ENCODE data around the gene KCNN2.

Gene KCNN2

GRCh38 chr5:114393159-114393558 is 31.3 kb downstream of the KCNN2 start (continued):
- TF ChIP-seq ZBTB44 (tag by site-specific recombination; IDR thresholded peaks at IDR 0.05), result no peak
- TF ChIP-seq ZNF596 (tag by site-specific recombination; IDR thresholded peaks at IDR 0.05), result no peak
- no peak for TF ChIP-seq KLF1 (tag by site-specific recombination; IDR thresholded peaks at IDR 0.05)

GRCh38 chr5:114402206-114402605 is 40.3 kb downstream of the KCNN2 start:
- no peak overlapping the region for H3K4me3 ChIP-seq (ENCODE audit: low read depth, low read length)
- no peaks in the 10 kb centered on the region for H3K36me3 ChIP-seq (ENCODE audit: control insufficient read depth in 2 of 2, insufficient read depth in 1 of 2, low read length in 2 of 2)
- ChIA-PET CTCF (no interaction called here), POLR2A (no interaction called here)
- no peaks in the 10 kb centered on the region for H3K4me1 ChIP-seq (ENCODE audit: control insufficient read depth, insufficient read depth, low read length)
- no peak for TF ChIP-seq ZNF555 (tag by site-specific recombination; conservative IDR thresholded peaks at IDR 0.05)
- no peak for TF ChIP-seq ZNF140 (tag by site-specific recombination; IDR thresholded peaks at IDR 0.05)
- TF ChIP-seq AEBP2 (tag by site-specific recombination; IDR thresholded peaks at IDR 0.05; ENCODE audit: borderline replicate concordance), result no peak
- TF ChIP-seq ZBTB44 (tag by site-specific recombination; IDR thresholded peaks at IDR 0.05), result no peak
- no peak for TF ChIP-seq ZNF292 (tag by site-specific recombination; IDR thresholded peaks at IDR 0.05; ENCODE audit: borderline replicate concordance, low read depth)
- TF ChIP-seq ZNF664 (tag by site-specific recombination; IDR thresholded peaks at IDR 0.05), result no peak
- no peak for TF ChIP-seq TRIM28 (IDR thresholded peaks at IDR 0.05; ENCODE audit: borderline replicate concordance, low read length)
- no peak for TF ChIP-seq ZSCAN30 (tag by site-specific recombination; IDR thresholded peaks at IDR 0.05)
- TF ChIP-seq ZNF610 (tag by site-specific recombination; IDR thresholded peaks at IDR 0.05; ENCODE audit: borderline replicate concordance), result no peak
- no peak for TF ChIP-seq ZNF704 (tag by site-specific recombination; IDR thresholded peaks at IDR 0.05)
- TF ChIP-seq ZNF404 (tag by site-specific recombination; IDR thresholded peaks at IDR 0.05), result no peak
- no peak for TF ChIP-seq ZNF792 (tag by site-specific recombination; IDR thresholded peaks at IDR 0.05)
- no peak for TF ChIP-seq ZNF692 (tag by site-specific recombination; IDR thresholded peaks at IDR 0.05)
- TF ChIP-seq BCL6B (tag by site-specific recombination; IDR thresholded peaks at IDR 0.05), result no peak
- no peaks in the 10 kb centered on the region for H3K9me3 ChIP-seq (ENCODE audit: control insufficient read depth, insufficient read depth, low read depth, low read length)
- H3K27ac ChIP-seq (ENCODE audit: extremely low read depth, low read depth, low read length), result no peak overlapping the region
